Fibroblast of skin of left biceps (primary cell): ENCODE measurements around the gene CFAP91.

Experiments
- DNase-seq, 2 experiments: peaks; one replicate each; pipeline ENCODE4 v3.0.0-alpha.2; 2013; ENCODE audit warnings: low read depth in 2 of 2

Gene CFAP91

GRCh38 chr3:119743921-119744320 is 41.1 kb downstream of the CFAP91 start:
- DNase-seq, result no peak

GRCh38 chr3:119745942-119746341 is 43.1 kb downstream of the CFAP91 start:
- DNase-seq, result no peak

- DNase-seq, result no peak
Observed at GRCh38 chr3:119746423-119746822, 43.6 kb downstream of the CFAP91 start.

GRCh38 chr3:119747357-119747756 is 44.5 kb downstream of the CFAP91 start:
- DNase-seq, result no peak

- DNase-seq, result no peak
Observed at GRCh38 chr3:119748991-119749390, 46.2 kb downstream of the CFAP91 start.

- no peak for DNase-seq
Observed at GRCh38 chr3:119751423-119751822, 48.6 kb downstream of the CFAP91 start.
